AG09309 (cell line): ENCODE data around the gene ERGIC1.

Experiments
- DNase-seq: peaks from one replicate; pipeline ENCODE4 v3.0.0-alpha.2; 2010; ENCODE audit warnings: low read depth
- H3K4me3 ChIP-seq: 2 replicates; pipeline ENCODE4 v1.5.1; 2011; ENCODE audit warnings: mild to moderate bottlenecking, low read depth, low read length, moderate library complexity; ENCODE audit not compliant: control insufficient read depth
- CTCF ChIP-seq: IDR thresholded peaks from 2 replicates; pipeline ENCODE4 v1.5.1; 2011; ENCODE audit warnings: mild to moderate bottlenecking, low read depth, low read length, inconsistent platforms; ENCODE audit not compliant: insufficient read depth, control insufficient read depth; ENCODE audit errors: missing control alignments

The ERGIC1 gene

GRCh38 chr5:172933238-172933637 lies 99.2 kb downstream of the ERGIC1 start:
- TF ChIP-seq CTCF: no peak
- H3K4me3 ChIP-seq: no peak overlapping the region
- DNase-seq: no peak

- TF ChIP-seq CTCF: no peak
- no peak overlapping the region for H3K4me3 ChIP-seq
- no peak for DNase-seq
Observed at GRCh38 chr5:172935096-172935495, 101.0 kb downstream of the ERGIC1 start.

- no peak for DNase-seq
- no peak overlapping the region for H3K4me3 ChIP-seq
- no peak for TF ChIP-seq CTCF
Observed at GRCh38 chr5:172936401-172936800, 102.3 kb downstream of the ERGIC1 start.

- H3K4me3 ChIP-seq: no peak overlapping the region
Observed at GRCh38 chr5:172939071-172939470, 105.0 kb downstream of the ERGIC1 start.

GRCh38 chr5:172939611-172940267 lies 105.7 kb downstream of the ERGIC1 start:
- TF ChIP-seq CTCF: no peak
- DNase-seq: no peak
- H3K4me3 ChIP-seq: no peak overlapping the region

More at GRCh38 chr5:172939071-172939470, 105.0 kb downstream of the ERGIC1 start:
- peak; percentile 51 for TF ChIP-seq CTCF
- no peak for DNase-seq

- no peak overlapping the region for H3K4me3 ChIP-seq
- DNase-seq: no peak
- no peak for TF ChIP-seq CTCF
Observed at GRCh38 chr5:172940268-172941066, 106.4 kb downstream of the ERGIC1 start.
